ENCODE measurements around the gene LPGAT1. TPM values are rescaled to one million over a fixed set of nuclear protein-coding genes. Genes with fewer than 3 reads are reported as not detected.
A peak's percentile ranks its signal among the peaks of the same experiment; 100 is the strongest.

LPGAT1 gene
- total RNA-seq, 4 donors from 2014 or later = 19.3 to 345 (median 37.4) TPM

GRCh38 chr1:211704543-211704942 is 126.0 kb downstream of the LPGAT1 start:
- Histone ChIP-seq H3K27ac (no peak overlapping the region), H3K27me3 (no peaks in the 10 kb centered on the region), H3K9me3 (no peaks in the 10 kb centered on the region), H3K4me3 (no peak overlapping the region), H3K36me3 (no peaks in the 10 kb centered on the region), H3K4me1 (no peaks in the 10 kb centered on the region)
- no peak for DNase-seq
- WGBS, 2 donors (ENCODE audit: low coverage in 1 of 2) = 94 to 100% methylated on average over 2 to 3 of the region's 3 CpGs
- TF ChIP-seq EP300 (IDR thresholded peaks at IDR 0.05; ENCODE audit: low read depth) (no peak), POLR2AphosphoS5 (IDR thresholded peaks at IDR 0.05) (no peak), POLR2A (IDR thresholded peaks at IDR 0.05) (no peak)
- TF ChIP-seq, protein P1, sequence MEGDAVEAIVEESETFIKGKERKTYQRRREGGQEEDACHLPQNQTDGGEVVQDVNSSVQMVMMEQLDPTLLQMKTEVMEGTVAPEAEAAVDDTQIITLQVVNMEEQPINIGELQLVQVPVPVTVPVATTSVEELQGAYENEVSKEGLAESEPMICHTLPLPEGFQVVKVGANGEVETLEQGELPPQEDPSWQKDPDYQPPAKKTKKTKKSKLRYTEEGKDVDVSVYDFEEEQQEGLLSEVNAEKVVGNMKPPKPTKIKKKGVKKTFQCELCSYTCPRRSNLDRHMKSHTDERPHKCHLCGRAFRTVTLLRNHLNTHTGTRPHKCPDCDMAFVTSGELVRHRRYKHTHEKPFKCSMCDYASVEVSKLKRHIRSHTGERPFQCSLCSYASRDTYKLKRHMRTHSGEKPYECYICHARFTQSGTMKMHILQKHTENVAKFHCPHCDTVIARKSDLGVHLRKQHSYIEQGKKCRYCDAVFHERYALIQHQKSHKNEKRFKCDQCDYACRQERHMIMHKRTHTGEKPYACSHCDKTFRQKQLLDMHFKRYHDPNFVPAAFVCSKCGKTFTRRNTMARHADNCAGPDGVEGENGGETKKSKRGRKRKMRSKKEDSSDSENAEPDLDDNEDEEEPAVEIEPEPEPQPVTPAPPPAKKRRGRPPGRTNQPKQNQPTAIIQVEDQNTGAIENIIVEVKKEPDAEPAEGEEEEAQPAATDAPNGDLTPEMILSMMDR (IDR thresholded peaks at IDR 0.05) = no peak
- in situ Hi-C loops (cut with MboI; ENCODE audit: low pct_ligation_motif_present in 1 of 4, low pct_unique_long_range_greater_than_20kb in 1 of 4, low sequenced_read_pairs in 3 of 4) (loop anchor here in 1 of 4 donors (25.0 kb wide), 1 partner anchor 258 kb away; no protein-coding TSS in a partner anchor), intact Hi-C loops (cut with DNase I; ENCODE audit: low total_unique reads) (no loop called here)

- Histone ChIP-seq H3K36me3 (no peaks in the 10 kb centered on the region), H3K4me1 (no peaks in the 10 kb centered on the region), H3K4me3 (no peak overlapping the region), H3K9me3 (no peaks in the 10 kb centered on the region), H3K27ac (no peak overlapping the region), H3K27me3 (no peaks in the 10 kb centered on the region)
- no peak for DNase-seq
- in situ Hi-C loops (cut with MboI; ENCODE audit: low pct_ligation_motif_present in 1 of 4, low pct_unique_long_range_greater_than_20kb in 1 of 4, low sequenced_read_pairs in 3 of 4) = loop anchor here in 1 of 4 donors (25.0 kb wide), 1 partner anchor 258 kb away; no protein-coding TSS in a partner anchor
- 62 to 82% methylated on average over 7 to 11 of the region's 11 CpGs for WGBS, 2 donors (ENCODE audit: low coverage in 1 of 2)
- no peak for TF ChIP-seq EP300 (IDR thresholded peaks at IDR 0.05; ENCODE audit: low read depth)
- TF ChIP-seq, protein P1 (IDR thresholded peaks at IDR 0.05) = no peak
- TF ChIP-seq POLR2AphosphoS5 (IDR thresholded peaks at IDR 0.05) = no peak
- TF ChIP-seq POLR2A (IDR thresholded peaks at IDR 0.05) = no peak
- intact Hi-C loops (cut with DNase I; ENCODE audit: low total_unique reads) = no loop called here
Observed at GRCh38 chr1:211703812-211704537, 126.6 kb downstream of the LPGAT1 start.

DNA sequence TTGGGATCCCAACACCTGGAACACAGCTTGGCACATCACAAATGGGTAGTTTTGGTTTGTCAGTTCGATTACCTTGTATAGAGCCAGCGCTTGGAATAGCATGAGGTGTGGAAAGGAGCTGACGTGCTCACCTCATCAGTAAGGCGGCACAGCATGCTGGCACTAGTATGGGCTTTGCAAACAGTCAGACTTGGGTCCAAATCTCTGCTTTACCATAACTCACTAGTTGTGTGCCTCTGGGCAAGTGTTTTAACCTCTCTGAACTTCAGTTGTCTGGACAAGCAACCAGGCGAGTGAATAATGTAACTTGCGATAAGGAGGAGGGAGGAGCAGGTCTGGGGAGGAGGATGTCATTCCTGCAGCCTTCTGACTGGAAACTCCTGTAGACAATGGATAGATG is 128.8 kb downstream of the LPGAT1 start:
- in situ Hi-C loops (cut with MboI; ENCODE audit: low pct_ligation_motif_present in 1 of 4, low pct_unique_long_range_greater_than_20kb in 1 of 4, low sequenced_read_pairs in 3 of 4) = loop anchor here in 1 of 4 donors (25.0 kb wide), 1 partner anchor 261 kb away; no protein-coding TSS in a partner anchor
- H3K27ac ChIP-seq = no peak overlapping the region
- H3K27me3 ChIP-seq = no peaks in the 10 kb centered on the region
- peaks cover 0 to 8% (median 3%) of the 10 kb centered on the region in 4 donors for H3K4me1 ChIP-seq
- H3K9me3 ChIP-seq = no peaks in the 10 kb centered on the region
- 93 to 94% methylated on average over 5 to 6 of the region's 6 CpGs for WGBS, 2 donors (ENCODE audit: low coverage in 1 of 2)
- DNase-seq = no peak
- no peak overlapping the region for H3K4me3 ChIP-seq
- no peak for TF ChIP-seq POLR2A (IDR thresholded peaks at IDR 0.05)
- no peak for TF ChIP-seq POLR2AphosphoS5 (IDR thresholded peaks at IDR 0.05)
- TF ChIP-seq EP300 (IDR thresholded peaks at IDR 0.05; ENCODE audit: low read depth) = no peak
- TF ChIP-seq, protein P1 (IDR thresholded peaks at IDR 0.05) = no peak
- intact Hi-C loops (cut with DNase I; ENCODE audit: low total_unique reads) = no loop called here
- H3K36me3 ChIP-seq = no peaks in the 10 kb centered on the region

GRCh38 chr1:211699059-211699458 is 131.5 kb downstream of the LPGAT1 start:
- no peaks in the 10 kb centered on the region for H3K9me3 ChIP-seq
- in situ Hi-C loops (cut with MboI; ENCODE audit: low pct_ligation_motif_present in 1 of 4, low pct_unique_long_range_greater_than_20kb in 1 of 4, low sequenced_read_pairs in 3 of 4) = loop anchor here in 2 of 4 donors (25.0 kb wide), 2 partner anchors 738 to 763 kb away; partner anchors contain the start of gene NENF (in 1 of the 2)
- no peak for DNase-seq
- no peak for TF ChIP-seq POLR2A (IDR thresholded peaks at IDR 0.05)
- TF ChIP-seq, protein P1 (IDR thresholded peaks at IDR 0.05) = no peak
- TF ChIP-seq EP300 (IDR thresholded peaks at IDR 0.05; ENCODE audit: low read depth) = no peak
- no peak for TF ChIP-seq POLR2AphosphoS5 (IDR thresholded peaks at IDR 0.05)
- H3K36me3 ChIP-seq = no peaks in the 10 kb centered on the region
- H3K27ac ChIP-seq = no peak overlapping the region
- 87% methylated on average over 15 of the region's 16 CpGs; no CpG with 5 or more reads in 1 of the 2 donors for WGBS, 2 donors (ENCODE audit: low coverage in 1 of 2)
- no peaks in the 10 kb centered on the region for H3K27me3 ChIP-seq
- intact Hi-C loops (cut with DNase I; ENCODE audit: low total_unique reads) = no loop called here
- peaks cover 0 to 8% (median 3%) of the 10 kb centered on the region in 4 donors for H3K4me1 ChIP-seq
- peak overlapping the region in 1 of 4 donors; percentile 37 for H3K4me3 ChIP-seq

Data from transverse colon (tissue), 4 donors.